ENCODE measurements around the gene ENDOV.

GRCh38 chr17:80423536-80424225 lies 8.7 kb downstream of the ENDOV start:
- TF ChIP-seq POLR2A (IDR thresholded peaks at IDR 0.05; ENCODE audit: low read length), result no peak
- no peak for TF ChIP-seq GATA1 (IDR thresholded peaks at IDR 0.05; ENCODE audit: low read depth, low read length)

Measured in erythroblast (primary cell).